Esophagus muscularis mucosa (tissue), 4 donors: ENCODE results near the gene MATN4. TPM values are rescaled to one million over a fixed set of nuclear protein-coding genes. Genes with fewer than 3 reads are reported as not detected.
A peak's percentile ranks its signal among the peaks of the same experiment; 100 is the strongest.
"Not testable (repeated sequence)": the region's sequence is repeated elsewhere in the genome, so short reads cannot be mapped to it uniquely, and the experiment has no call there.

Experiments
- DNase-seq: peaks from one replicate; pipeline ENCODE4 v3.0.0-alpha.2; 2017; ENCODE audit errors: extremely low spot score
- H3K27ac ChIP-seq, 4 donors: fragments of 200-600 bp; sonication (generic); replicated peaks in 1 of 4; 1 replicate in 3 of 4; 2 replicates in 1 of 4; pipeline ENCODE4 v1.5.1; 2016 to 2019; ENCODE audit warnings: mild to moderate bottlenecking in 1 of 4
- H3K27me3 ChIP-seq, 4 donors: fragments of 200-600 bp; sonication (generic); one replicate each; pipeline versions ENCODE4 v1.5.1 to v1.6.0; 2016 to 2019
- H3K36me3 ChIP-seq, 4 donors: fragments of 200-600 bp; sonication (generic); one replicate each; pipeline ENCODE4 v1.5.1; 2016 to 2019
- H3K4me1 ChIP-seq, 4 donors: fragments of 200-600 bp; sonication (generic); one replicate each; pipeline ENCODE4 v1.5.1; 2016 to 2019
- H3K4me3 ChIP-seq, 4 donors: fragments of 200-600 bp; sonication (generic); 1 replicate in 2 of 4; 2 replicates in 2 of 4; pipeline ENCODE4 v1.5.1; 2016 to 2019; ENCODE audit warnings: mild to moderate bottlenecking in 4 of 4, moderate library complexity in 1 of 4
- H3K9me3 ChIP-seq, 4 donors: fragments of 200-600 bp; sonication (generic); 1 replicate in 3 of 4; 2 replicates in 1 of 4; pipeline ENCODE4 v1.5.1; 2016 to 2019
- EP300 ChIP-seq: sonication (generic); formaldehyde crosslinking; IDR thresholded peaks from one replicate; pipeline ENCODE4 v1.6.1; 2017; ENCODE audit warnings: antibody characterized with exemption
- POLR2A ChIP-seq: fragments of 450-650 bp; IDR thresholded peaks from one replicate; pipeline ENCODE4 v1.6.1; 2017; ENCODE audit warnings: antibody characterized with exemption, moderate library complexity, mild to moderate bottlenecking, low read depth
- POLR2AphosphoS5 ChIP-seq, 2 donors: sonication (generic); formaldehyde crosslinking; IDR thresholded peaks; one replicate each; pipeline ENCODE4 v1.6.1; 2017; ENCODE audit warnings: antibody characterized with exemption in 2 of 2
- WGBS: methylation state at CpG from one replicate; pipeline ENCODE4 v1.1.5; 2018; 5-methylcytosine and 5-hydroxymethylcytosine counted together
- intact Hi-C: fragments of 100-400 bp; cut with DNase I; formaldehyde crosslinking; loops from one replicate; pipeline ENCODE4 v1.15.1; 2023
- total RNA-seq, 4 donors: library from RNA; depleted of rRNA; stranded (reverse); fragments of >200 nt; gene quantifications; one replicate each; pipeline versions ENCODE4 v1.1.0 to v1.2.1, GENCODE V29; 2016
- TF ChIP-seq, protein P1 (sequence below), 3 experiments: fragments of 200-600 bp in 2 of 3; fragments of 450-650 bp in 1 of 3; sonication (generic) in 2 of 3; IDR thresholded peaks; one replicate each; pipeline ENCODE4 v1.5.1; 2017 to 2019; ENCODE audit warnings: antibody characterized with exemption in 3 of 3, mild to moderate bottlenecking in 2 of 3, moderate library complexity in 1 of 3

MATN4 gene, protein sequence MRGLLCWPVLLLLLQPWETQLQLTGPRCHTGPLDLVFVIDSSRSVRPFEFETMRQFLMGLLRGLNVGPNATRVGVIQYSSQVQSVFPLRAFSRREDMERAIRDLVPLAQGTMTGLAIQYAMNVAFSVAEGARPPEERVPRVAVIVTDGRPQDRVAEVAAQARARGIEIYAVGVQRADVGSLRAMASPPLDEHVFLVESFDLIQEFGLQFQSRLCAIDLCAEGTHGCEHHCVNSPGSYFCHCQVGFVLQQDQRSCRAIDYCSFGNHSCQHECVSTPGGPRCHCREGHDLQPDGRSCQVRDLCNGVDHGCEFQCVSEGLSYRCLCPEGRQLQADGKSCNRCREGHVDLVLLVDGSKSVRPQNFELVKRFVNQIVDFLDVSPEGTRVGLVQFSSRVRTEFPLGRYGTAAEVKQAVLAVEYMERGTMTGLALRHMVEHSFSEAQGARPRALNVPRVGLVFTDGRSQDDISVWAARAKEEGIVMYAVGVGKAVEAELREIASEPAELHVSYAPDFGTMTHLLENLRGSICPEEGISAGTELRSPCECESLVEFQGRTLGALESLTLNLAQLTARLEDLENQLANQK
- total RNA-seq, result under 1 TPM in 2 of 4 donors, not detected in 2; 0.17 to 0.33 TPM

DNA sequence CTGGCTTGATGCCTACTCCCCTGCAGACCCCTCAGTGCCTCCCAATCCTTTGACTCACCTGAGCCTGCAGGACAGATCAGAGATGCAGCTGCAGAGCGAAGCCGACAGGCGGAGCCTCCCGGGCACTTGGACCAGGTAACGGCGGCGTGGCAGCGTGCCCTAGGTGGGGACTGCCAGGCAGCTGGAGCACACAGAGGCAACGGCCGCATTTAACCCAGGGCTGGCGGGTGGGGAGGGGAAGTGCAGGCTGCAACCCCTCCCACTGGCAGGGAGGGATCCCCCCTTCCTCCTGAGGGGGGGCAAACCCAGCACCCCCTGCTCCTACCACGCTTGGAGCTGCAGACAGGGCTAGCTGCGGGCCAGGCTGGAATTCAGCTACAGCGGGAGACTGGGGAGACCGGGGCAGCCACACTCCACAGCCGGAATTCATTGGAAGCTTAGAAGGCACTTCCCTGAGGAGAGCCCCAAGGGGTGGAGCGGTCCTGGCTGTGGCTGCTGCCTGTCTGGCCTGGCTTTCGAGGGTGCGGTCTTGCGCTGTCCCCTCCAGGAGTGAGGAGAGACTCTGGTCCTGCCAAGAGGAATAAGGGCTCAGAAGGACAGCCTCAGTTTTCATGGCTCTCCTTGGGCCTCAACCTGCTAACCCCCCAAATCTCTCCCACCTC lies at the start of gene MATN4:
Gene MATN4, minus strand, starts transcription at position 183 of the 662 bp plus-strand sequence. CDS start 2,717 bp downstream, outside the sequence.
- H3K9me3 ChIP-seq, result no peaks in the 10 kb centered on the region
- TF ChIP-seq POLR2AphosphoS5 (IDR thresholded peaks at IDR 0.05) (no peak), EP300 (no peak), POLR2A (no peak)
- TF ChIP-seq, protein P1, sequence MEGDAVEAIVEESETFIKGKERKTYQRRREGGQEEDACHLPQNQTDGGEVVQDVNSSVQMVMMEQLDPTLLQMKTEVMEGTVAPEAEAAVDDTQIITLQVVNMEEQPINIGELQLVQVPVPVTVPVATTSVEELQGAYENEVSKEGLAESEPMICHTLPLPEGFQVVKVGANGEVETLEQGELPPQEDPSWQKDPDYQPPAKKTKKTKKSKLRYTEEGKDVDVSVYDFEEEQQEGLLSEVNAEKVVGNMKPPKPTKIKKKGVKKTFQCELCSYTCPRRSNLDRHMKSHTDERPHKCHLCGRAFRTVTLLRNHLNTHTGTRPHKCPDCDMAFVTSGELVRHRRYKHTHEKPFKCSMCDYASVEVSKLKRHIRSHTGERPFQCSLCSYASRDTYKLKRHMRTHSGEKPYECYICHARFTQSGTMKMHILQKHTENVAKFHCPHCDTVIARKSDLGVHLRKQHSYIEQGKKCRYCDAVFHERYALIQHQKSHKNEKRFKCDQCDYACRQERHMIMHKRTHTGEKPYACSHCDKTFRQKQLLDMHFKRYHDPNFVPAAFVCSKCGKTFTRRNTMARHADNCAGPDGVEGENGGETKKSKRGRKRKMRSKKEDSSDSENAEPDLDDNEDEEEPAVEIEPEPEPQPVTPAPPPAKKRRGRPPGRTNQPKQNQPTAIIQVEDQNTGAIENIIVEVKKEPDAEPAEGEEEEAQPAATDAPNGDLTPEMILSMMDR (IDR thresholded peaks at IDR 0.05), result no peak
- H3K27me3 ChIP-seq, result peaks cover 0 to 86% (median 20%) of the 10 kb centered on the region in 4 donors
- DNase-seq, result no peak
- H3K36me3 ChIP-seq, result no peaks in the 10 kb centered on the region
- H3K4me1 ChIP-seq, result peaks cover 0 to 24% (median 13%) of the 10 kb centered on the region in 4 donors
- 54% methylated on average over 5 of the region's 20 CpGs for WGBS
- no peak within 1 kb of the TSS for H3K27ac ChIP-seq
- intact Hi-C loops, result no loop called here
- H3K4me3 ChIP-seq, result no peak within 1 kb of the TSS

DNA sequence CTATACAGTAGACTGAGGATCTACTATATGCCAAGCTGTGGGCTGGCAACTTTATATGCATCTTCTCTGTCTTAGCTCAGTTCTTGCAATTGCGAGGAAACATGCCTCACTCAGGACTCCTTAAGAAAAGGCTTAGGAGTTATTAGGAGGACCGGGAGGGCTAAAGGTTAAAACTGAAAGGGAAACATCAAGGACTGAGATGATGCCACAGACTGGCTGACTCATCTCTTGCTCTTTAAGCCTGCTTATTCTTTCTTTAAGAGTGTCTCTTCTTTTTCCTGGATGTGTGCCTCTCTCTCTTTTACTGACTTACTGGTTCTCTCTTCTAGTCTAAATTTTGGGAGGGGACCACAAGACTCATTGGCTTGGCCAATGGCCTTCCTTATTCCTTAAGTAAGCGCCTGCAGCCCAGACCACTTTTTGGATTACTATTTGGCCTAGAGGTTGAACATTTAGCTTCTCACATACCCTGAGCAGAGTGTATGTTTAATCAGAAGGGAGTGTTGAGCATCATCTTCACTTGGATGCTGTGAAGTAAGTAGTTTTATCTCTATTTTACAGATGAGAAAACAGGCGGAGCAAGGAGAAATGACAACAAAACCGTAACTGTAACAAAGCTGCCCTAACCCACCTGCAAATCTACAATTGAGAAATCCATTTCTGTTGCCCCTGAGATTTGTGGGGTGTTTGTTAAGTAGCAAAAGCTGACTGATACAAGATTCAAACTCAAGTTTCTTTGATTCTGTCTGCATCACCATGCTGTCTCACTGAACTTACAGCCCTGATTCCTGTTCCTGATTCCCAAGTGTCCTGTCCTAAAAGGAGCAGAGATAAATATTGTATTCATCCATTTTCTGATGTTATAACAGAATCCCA lies 47.3 kb upstream of the MATN4 start:
- no peak for DNase-seq
- Histone ChIP-seq H3K27me3 (no peaks in the 10 kb centered on the region), H3K4me1 (peaks cover 54 to 66% (median 62%) of the 10 kb centered on the region in 4 donors), H3K4me3 (no peak overlapping the region), H3K27ac (peak overlapping the region; percentile 91 to 96 (median 93)), H3K9me3 (no peaks in the 10 kb centered on the region), H3K36me3 (no peaks in the 10 kb centered on the region)
- TF ChIP-seq POLR2AphosphoS5 (IDR thresholded peaks at IDR 0.05), result peak in 1 of 2 donors; percentile 36
- TF ChIP-seq EP300, result no peak
- intact Hi-C loops, result no loop called here
- 71% methylated on average over 5 of the region's 5 CpGs for WGBS

DNA sequence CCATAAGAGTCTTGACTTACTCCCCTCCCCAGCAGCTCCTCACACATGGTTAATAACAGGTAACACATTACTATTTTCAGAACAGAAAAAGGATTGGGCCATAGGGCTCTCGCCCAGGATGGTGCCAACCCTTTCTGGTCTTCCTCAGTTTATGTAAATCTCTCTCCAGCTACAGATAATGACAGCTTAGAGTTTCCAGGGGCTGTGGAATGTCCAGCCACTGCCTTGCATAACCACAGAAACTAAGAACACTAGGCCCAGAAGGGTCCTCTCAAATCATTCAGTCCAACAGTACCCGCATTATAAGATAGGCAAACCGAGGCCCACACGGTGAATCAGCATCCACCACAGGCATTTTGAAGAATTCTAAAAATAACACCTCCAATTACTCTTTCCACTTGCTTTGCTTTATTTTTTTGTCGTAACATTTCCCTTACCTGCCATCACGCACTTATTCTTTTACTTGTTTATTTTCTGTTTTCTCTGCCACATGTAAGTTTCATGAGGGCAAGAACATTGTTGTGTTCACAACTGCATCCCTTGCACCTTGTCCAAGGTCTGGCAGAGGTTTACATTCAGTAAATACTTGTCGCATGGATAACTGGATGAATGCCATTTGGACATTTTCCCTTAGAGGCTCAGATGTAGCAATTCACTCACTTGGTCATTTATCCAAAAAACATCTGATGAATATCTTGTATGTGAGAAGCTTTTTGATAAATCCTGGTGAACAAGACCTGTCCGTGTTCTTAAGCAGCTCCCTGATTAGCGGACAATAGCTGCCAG lies 46.5 kb upstream of the MATN4 start:
- Histone ChIP-seq H3K4me1 (peaks cover 46 to 58% (median 54%) of the 10 kb centered on the region in 4 donors), H3K27ac (peak overlapping the region; percentile 91 to 96 (median 93)), H3K4me3 (no peak overlapping the region), H3K36me3 (no peaks in the 10 kb centered on the region), H3K9me3 (no peaks in the 10 kb centered on the region), H3K27me3 (no peaks in the 10 kb centered on the region)
- WGBS, result 62% methylated on average over 9 of the region's 9 CpGs
- no peak for DNase-seq
- intact Hi-C loops, result no loop called here
- peak in 1 of 2 donors; percentile 25 for TF ChIP-seq POLR2AphosphoS5 (IDR thresholded peaks at IDR 0.05)
- TF ChIP-seq POLR2A, result no peak

DNA sequence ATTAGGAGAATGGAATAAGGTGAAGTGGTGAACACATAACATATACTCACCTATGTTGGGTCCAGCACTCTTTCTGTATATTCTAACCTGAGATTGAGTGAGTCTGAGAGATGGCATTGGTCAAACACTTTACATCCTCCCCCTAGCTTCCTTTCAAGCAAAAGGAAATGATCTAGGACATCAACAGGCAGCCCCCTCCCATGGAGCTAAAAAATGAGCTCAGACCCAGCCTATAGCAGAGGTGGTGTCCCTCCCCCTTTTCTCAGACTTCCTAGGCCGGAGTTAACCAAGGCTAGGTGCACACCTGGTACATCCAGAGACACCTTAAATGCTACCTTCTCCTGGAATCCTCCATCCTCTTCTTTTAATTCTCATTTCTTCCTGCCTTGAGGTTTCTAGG lies 45.6 kb upstream of the MATN4 start:
- DNase-seq, result no peak
- no peaks in the 10 kb centered on the region for H3K27me3 ChIP-seq
- 94% methylated on average over 1 of the region's 1 CpG for WGBS
- H3K36me3 ChIP-seq, result no peaks in the 10 kb centered on the region
- no peaks in the 10 kb centered on the region for H3K9me3 ChIP-seq
- H3K27ac ChIP-seq, result peak overlapping the region; percentile 91 to 96 (median 93)
- H3K4me1 ChIP-seq, result peaks cover 37 to 53% (median 51%) of the 10 kb centered on the region in 4 donors
- TF ChIP-seq POLR2AphosphoS5 (IDR thresholded peaks at IDR 0.05) (no peak), POLR2A (no peak), EP300 (no peak)
- TF ChIP-seq, protein P1 (IDR thresholded peaks at IDR 0.05), result no peak
- H3K4me3 ChIP-seq, result no peak overlapping the region
- intact Hi-C loops, result no loop called here

DNA sequence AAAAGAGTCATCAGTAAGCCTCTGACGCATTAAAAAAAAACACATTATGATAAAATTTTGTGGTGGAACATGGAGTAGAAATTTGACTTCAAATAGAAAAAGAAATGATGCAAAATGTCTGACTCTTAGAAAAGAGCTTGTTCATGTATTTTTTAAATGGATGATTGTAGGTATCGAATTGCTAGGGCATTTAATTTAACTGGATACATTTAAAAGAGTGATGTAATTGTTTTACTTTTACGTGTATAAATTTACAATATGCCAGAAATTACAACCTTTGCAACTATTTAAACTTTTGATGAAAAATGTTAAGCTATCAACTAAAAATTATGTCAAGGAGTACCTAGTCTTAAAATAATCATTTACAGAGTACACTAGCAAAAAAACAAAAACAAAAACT lies 44.6 kb upstream of the MATN4 start:
- DNase-seq, result no peak

DNA sequence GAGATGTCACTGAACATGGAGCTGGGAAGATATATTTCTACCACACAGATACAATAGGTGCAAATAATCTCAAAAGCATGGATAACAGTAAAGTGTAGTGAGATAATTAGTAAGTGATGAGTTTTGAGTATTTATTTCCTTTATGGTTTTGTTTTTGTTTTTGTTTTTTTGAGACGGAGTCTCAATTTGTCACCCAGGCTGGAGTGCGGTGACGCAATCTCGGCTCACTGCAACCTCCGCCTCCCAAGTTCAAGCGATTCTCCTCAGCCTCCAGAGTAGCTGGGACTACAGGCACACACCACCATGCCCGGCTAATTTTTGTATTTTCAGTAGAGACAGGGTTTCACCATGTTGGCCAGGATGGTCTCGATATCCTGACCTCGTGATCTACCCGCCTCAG lies 42.7 kb upstream of the MATN4 start:
- H3K36me3 ChIP-seq, DNase-seq, H3K27me3 ChIP-seq, H3K4me3 ChIP-seq, intact Hi-C loops, H3K9me3 ChIP-seq, H3K27ac ChIP-seq: not testable (repeated sequence)
- 92% methylated on average over 10 of the region's 10 CpGs for WGBS
- peaks cover 21 to 51% (median 45%) of the 10 kb centered on the region in 4 donors for H3K4me1 ChIP-seq

More for the DNA sequence above, 44.6 kb upstream of the MATN4 start:
- H3K4me3 ChIP-seq, result no peak overlapping the region
- no peaks in the 10 kb centered on the region for H3K27me3 ChIP-seq
- no peaks in the 10 kb centered on the region for H3K36me3 ChIP-seq
- 83% methylated on average over 3 of the region's 3 CpGs for WGBS
- H3K4me1 ChIP-seq, result peaks cover 27 to 48% (median 45%) of the 10 kb centered on the region in 4 donors
- TF ChIP-seq, protein P1 (IDR thresholded peaks at IDR 0.05), result no peak
- TF ChIP-seq POLR2A (no peak), POLR2AphosphoS5 (IDR thresholded peaks at IDR 0.05) (no peak), EP300 (no peak)
- H3K27ac ChIP-seq, result peak overlapping the region in 1 of 4 donors; percentile 93
- H3K9me3 ChIP-seq, result no peaks in the 10 kb centered on the region
- intact Hi-C loops, result no loop called here
